WTC11 (cell line): ENCODE results near the gene CEACAM16.

ENCODE experiments used
- AFF4 ChIP-seq: sonication (generic); formaldehyde crosslinking; IDR thresholded peaks from 2 replicates; pipeline ENCODE4 v1.8.1; 2023; ENCODE audit warnings: mild to moderate bottlenecking, missing genetic modification reagents, borderline replicate concordance
- AR ChIP-seq: fragments of 250-450 bp; sonication (Bioruptor Pico); IDR thresholded peaks from 2 replicates; pipeline ENCODE4 v1.9.0; 2021; ENCODE audit warnings: mild to moderate bottlenecking
- ATF6 ChIP-seq: sonication (generic); formaldehyde crosslinking; IDR thresholded peaks from 2 replicates; pipeline ENCODE4 v1.8.1; 2023; ENCODE audit warnings: mild to moderate bottlenecking, missing genetic modification reagents
- CTCF ChIP-seq: fragments of 200-600 bp; IDR thresholded peaks from 2 replicates; pipeline ENCODE4 v1.8.0; 2022; ENCODE audit warnings: antibody characterized with exemption
- E2F4 ChIP-seq: sonication (generic); formaldehyde crosslinking; IDR thresholded peaks from 2 replicates; pipeline ENCODE4 v1.8.1; 2022; ENCODE audit warnings: low read depth, mild to moderate bottlenecking, moderate library complexity, missing genetic modification reagents, borderline replicate concordance

- TF ChIP-seq AR (no peak), CTCF (no peak), AFF4 (no peak), E2F4 (CRISPR knock-in tag) (no peak), ATF6 (CRISPR knock-in tag) (no peak)
Observed at GRCh38 chr19:44735011-44735410, 36.1 kb downstream of the CEACAM16 start.
